Measurements from ENCODE around the gene COBLL1.

DNA sequence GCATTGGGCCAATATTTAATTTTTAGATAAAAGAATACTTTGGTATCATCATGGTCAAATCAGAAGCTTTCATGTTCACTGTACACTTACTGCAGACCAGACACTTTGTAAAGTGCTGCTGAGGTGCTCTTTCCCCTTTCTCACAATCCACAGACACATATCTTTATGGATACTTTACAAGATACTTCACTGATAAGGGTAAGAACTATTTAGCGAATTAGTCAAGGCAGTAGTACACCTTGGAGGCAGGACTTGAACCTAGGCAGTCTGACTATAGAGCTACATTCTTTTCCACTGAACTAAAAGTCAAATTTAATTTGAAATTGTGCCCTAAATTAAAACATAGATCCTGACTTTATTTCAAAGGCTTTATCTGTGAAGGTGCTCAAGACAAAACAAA, 60.2 kb downstream of the COBLL1 start:
- TF ChIP-seq EZH2 (IDR thresholded peaks at IDR 0.05) = no peak
- no peak for TF ChIP-seq FOXP2 (optimal IDR thresholded peaks at IDR 0.05; ENCODE audit: control extremely low read depth, extremely low read length, insufficient read depth)
- no peak for TF ChIP-seq POLR2AphosphoS5 (IDR thresholded peaks at IDR 0.05; ENCODE audit: borderline replicate concordance, low read depth, low read length)
